Activated naive CD4-positive, alpha-beta T cell treated with anti-CD3 and anti-CD28 coated beads for 36 hours (primary cell): ENCODE data around the gene PSME2. TPM values are rescaled to one million over a fixed set of nuclear protein-coding genes. Genes with fewer than 3 reads are reported as not detected.

Experiments
- CTCF ChIA-PET: fragments of 350-600 bp; sonication (Branson Sonifier 250); formaldehyde crosslinking; loops from one replicate; lab custom pipeline; 2021; ENCODE audit warnings: antibody characterized with exemption; lab: Charles Lee
- DNase-seq: peaks from one replicate; pipeline ENCODE4 v3.0.0-alpha.2; 2020
- H3K27ac Mint-ChIP-seq: one replicate; pipeline ENCODE4 v1.8.0; 2021; ENCODE audit warnings: mild to moderate bottlenecking, mixed read lengths
- H3K27me3 Mint-ChIP-seq: one replicate; pipeline ENCODE4 v1.8.0; 2021; ENCODE audit warnings: low read depth, mixed read lengths
- H3K36me3 Mint-ChIP-seq: one replicate; pipeline ENCODE4 v1.8.0; 2021; ENCODE audit warnings: low read depth, mixed read lengths
- H3K4me1 Mint-ChIP-seq: one replicate; pipeline ENCODE4 v1.8.0; 2021; ENCODE audit warnings: low read depth, mixed read lengths
- H3K4me3 Mint-ChIP-seq: one replicate; pipeline ENCODE4 v1.8.0; 2021; ENCODE audit warnings: mild to moderate bottlenecking, moderate library complexity, mixed read lengths
- H3K9me3 Mint-ChIP-seq: one replicate; pipeline ENCODE4 v1.8.0; 2021; ENCODE audit warnings: mixed read lengths
- intact Hi-C: fragments of 100-400 bp; cut with micrococcal nuclease; formaldehyde crosslinking; loops from one replicate; pipeline ENCODE4 v1.15.1; 2023
- total RNA-seq, 2 experiments: library from RNA; stranded (reverse); gene quantifications; one replicate each; pipeline ENCODE4 v1.2.3, GENCODE V29; 2021

The PSME2 gene, protein sequence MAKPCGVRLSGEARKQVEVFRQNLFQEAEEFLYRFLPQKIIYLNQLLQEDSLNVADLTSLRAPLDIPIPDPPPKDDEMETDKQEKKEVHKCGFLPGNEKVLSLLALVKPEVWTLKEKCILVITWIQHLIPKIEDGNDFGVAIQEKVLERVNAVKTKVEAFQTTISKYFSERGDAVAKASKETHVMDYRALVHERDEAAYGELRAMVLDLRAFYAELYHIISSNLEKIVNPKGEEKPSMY
- total RNA-seq = 100 to 1,000 TPM; 392 to 404 TPM

DNA sequence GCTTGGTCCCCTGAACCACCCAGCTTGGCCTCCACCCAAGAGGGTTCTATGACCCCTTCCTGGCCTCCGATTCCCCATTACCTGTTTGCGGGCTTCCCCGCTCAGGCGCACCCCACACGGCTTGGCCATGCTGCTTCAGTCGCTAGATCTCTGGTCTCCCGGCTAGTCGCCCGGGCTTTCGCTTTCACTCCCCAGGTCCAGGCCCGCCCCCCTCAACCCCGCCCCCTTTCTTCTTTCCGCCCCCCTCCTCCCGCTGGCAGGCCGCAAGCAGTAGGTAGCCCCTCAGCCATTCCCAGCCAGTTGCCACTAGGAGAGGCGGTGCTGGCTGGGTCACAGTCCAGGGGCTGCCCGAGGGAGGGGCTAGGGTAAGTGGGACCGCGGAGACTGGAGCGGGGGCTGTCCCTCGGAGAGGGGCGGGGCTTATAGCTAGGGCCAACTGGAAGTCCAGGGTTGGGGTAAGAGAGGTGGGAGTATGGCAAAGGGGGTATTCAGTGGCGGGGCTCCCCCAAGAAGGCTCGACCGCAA is at the start of gene PSME2:
Gene PSME2, minus strand, starts transcription at position 158 of the 525 bp plus-strand sequence. Its CDS starts 29 bp downstream, at position 129.
- Mint-ChIP-seq H3K4me1 (peaks cover 59% of the 10 kb centered on the region), H3K27ac (peak within 1 kb of the TSS; percentile 99), H3K9me3 (no peaks in the 10 kb centered on the region), H3K4me3 (peak within 1 kb of the TSS; percentile 97), H3K27me3 (no peaks in the 10 kb centered on the region), H3K36me3 (peaks cover 57% of the 10 kb centered on the region)
- CTCF ChIA-PET = interaction anchor here (0.7 to 6.9 kb wide), 16 partner anchors 9 to 285 kb away, joined by 3 to 63 read pairs (median 4); partner anchors contain the start of genes DCAF11, DHRS1, IRF9 and NOP9
- peak; percentile 94 for DNase-seq
- intact Hi-C loops = loop anchor here (1.0 to 5.0 kb wide), 5 partner anchors 42 to 1054 kb away; partner anchors contain the start of genes DHRS1, IPO4, NOP9 and RABGGTA

DNA sequence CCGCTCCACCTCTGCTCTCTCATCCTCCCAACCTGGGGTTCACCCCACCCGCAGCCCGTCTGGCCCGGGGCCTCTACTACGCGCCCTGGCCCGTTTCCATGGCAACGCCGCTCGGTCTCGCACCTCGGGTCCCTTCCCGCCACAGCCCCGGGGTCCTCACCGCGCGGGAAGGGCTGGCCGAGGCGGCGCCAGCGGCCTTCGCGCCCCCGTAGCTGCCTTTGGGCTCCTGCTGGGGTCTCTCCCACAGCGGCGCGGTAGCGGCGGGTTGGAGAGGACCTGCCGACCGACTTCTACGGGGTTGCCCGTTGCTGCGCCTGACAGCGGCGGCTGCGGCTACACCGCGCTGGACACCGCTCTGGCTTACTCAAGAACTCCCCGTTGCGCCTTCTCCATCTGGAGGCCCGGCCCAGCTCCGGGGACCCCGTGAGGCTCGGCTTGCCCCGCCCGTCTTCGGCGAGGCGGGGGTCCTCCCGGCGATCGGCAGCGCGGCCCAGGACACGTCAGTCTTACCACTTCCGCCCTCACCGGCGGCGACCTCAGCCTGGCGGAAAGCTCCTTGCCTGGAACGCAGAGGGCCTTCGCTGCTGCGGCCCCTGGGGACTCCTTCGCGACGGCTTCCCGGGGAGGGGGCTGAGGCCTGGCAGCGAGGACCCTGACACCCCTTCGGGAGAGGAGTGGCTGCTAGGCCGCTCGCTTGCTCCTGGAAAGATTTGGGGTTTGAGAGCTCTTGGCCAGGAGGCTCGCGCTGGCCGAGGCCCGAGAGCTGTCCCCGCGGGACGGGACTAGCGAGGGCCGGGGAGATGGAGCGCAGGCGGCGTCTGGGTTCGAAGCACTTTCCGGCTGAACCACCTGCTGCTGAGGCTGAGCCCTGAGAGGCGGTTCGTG is 49.0 kb upstream of the PSME2 start, which contains the start of gene TM9SF1:
Gene TM9SF1, minus strand, starts transcription at position 256 of the 885 bp plus-strand sequence. CDS start 422 bp downstream, outside the sequence.
- Mint-ChIP-seq H3K9me3 (no peaks in the 10 kb centered on the region), H3K4me3 (peak within 1 kb of the TSS; percentile 96), H3K4me1 (peaks cover 56% of the 10 kb centered on the region), H3K27ac (peak within 1 kb of the TSS; percentile 93), H3K27me3 (no peaks in the 10 kb centered on the region), H3K36me3 (peaks cover 31% of the 10 kb centered on the region)
- intact Hi-C loops = loop anchor here (1.0 kb wide), 9 partner anchors 18 to 102 kb away; partner anchors contain the start of genes CHMP4A, EMC9, GMPR2 and IRF9
- CTCF ChIA-PET = interaction anchor here (0.7 to 2.8 kb wide), 8 partner anchors 18 to 236 kb away, joined by 3 to 10 read pairs (median 3); partner anchors contain the start of genes CHMP4A, CIDEB and TINF2
- DNase-seq = peak; percentile 89

DNA sequence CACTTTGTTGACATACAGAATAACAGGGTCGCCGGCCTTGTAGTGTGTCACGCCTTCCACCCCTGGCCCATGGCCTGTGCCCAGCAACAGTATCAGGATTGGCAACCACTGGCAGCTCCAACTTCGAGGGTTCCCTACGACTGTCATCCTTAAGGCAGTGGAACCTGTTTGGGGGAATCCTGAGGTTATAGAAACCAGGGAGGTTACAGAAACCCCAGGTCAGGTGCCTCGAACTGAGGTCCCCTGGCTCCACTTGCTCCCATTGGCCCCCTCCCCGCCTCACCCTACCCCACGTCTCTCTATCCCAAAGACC is 48.4 kb upstream of the PSME2 start:
- intact Hi-C loops = loop anchor here (1.0 kb wide), 9 partner anchors 18 to 102 kb away; partner anchors contain the start of genes CHMP4A, EMC9, GMPR2 and IRF9
- H3K4me1 Mint-ChIP-seq = peaks cover 58% of the 10 kb centered on the region
- peaks cover 30% of the 10 kb centered on the region for H3K36me3 Mint-ChIP-seq
- H3K9me3 Mint-ChIP-seq = no peaks in the 10 kb centered on the region
- no peak for DNase-seq
- no peaks in the 10 kb centered on the region for H3K27me3 Mint-ChIP-seq
- peak overlapping the region; percentile 96 for H3K4me3 Mint-ChIP-seq
- peak overlapping the region; percentile 93 for H3K27ac Mint-ChIP-seq
- CTCF ChIA-PET = interaction anchor here (0.6 to 2.8 kb wide), 7 partner anchors 18 to 237 kb away, joined by 3 to 10 read pairs (median 4); partner anchors contain the start of genes CHMP4A, CIDEB and TINF2

DNA sequence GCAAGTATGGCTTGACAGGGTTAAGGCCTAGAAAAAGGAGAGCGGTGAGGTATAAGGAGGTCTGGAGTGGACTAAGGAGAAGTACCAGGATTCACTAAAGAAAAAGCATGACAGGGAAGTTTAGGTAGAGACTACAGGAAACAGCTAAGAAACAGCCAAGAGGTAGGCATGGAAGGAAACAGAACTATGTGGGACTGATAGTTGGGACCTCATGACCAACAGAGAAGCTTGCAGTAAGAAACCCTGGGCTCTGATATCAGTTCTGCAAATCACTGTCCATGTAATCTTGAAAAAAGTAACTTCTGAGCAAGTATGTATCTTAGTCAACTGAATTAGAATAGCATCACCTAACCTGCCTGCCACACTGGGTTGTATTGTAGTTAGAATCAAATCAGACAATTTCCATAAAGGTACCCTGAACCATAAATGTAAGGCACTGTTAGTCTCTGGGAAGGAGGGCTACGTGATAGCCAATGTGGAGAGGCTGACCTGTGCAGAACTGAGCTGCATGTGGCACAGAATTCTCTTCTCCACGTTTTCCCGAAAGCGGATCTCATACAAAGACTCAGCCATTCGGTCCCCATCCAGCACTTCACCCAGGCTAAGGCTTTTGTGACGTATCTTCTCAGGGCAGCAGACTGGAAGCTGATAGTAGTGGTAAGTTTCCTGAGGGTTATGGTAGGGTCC is 47.9 kb upstream of the PSME2 start:
- H3K27ac Mint-ChIP-seq = peak overlapping the region; percentile 93
- peaks cover 30% of the 10 kb centered on the region for H3K36me3 Mint-ChIP-seq
- H3K9me3 Mint-ChIP-seq = no peaks in the 10 kb centered on the region
- H3K4me3 Mint-ChIP-seq = peak overlapping the region; percentile 96
- DNase-seq = no peak
- intact Hi-C loops = no loop called here
- CTCF ChIA-PET = interaction anchor here (0.6 to 2.8 kb wide), 6 partner anchors 48 to 237 kb away, joined by 3 to 10 read pairs (median 4); partner anchors contain the start of genes CIDEB and TINF2
- H3K4me1 Mint-ChIP-seq = peaks cover 57% of the 10 kb centered on the region
- no peaks in the 10 kb centered on the region for H3K27me3 Mint-ChIP-seq

DNA sequence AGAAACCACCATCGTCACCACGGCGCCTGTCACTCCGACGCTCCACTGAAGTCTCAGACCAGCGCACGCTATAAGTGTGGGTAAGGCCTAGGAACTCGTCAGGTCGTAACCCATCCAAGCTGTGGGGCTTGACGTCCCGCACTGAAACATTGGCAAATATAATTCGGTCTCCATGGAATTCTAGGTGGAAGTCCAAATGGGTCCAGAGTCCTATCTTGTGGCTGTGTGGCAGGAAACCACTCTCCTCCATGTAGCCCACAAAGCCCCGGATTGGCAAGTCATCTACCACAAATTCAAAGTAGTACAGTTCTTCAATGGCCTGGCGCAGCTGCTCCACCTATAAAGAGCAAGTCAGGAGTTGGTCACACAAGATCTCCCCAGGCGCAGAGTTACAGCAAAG is 46.5 kb upstream of the PSME2 start:
- Mint-ChIP-seq H3K27me3 (no peaks in the 10 kb centered on the region), H3K27ac (no peak overlapping the region), H3K36me3 (peaks cover 22% of the 10 kb centered on the region), H3K4me3 (no peak overlapping the region), H3K9me3 (no peaks in the 10 kb centered on the region), H3K4me1 (peaks cover 54% of the 10 kb centered on the region)
- intact Hi-C loops = no loop called here
- DNase-seq = no peak
- CTCF ChIA-PET = interaction anchor here (0.5 to 2.3 kb wide), 2 partner anchors 70 to 104 kb away, joined by 3 to 5 read pairs; no protein-coding TSS in a partner anchor

DNA sequence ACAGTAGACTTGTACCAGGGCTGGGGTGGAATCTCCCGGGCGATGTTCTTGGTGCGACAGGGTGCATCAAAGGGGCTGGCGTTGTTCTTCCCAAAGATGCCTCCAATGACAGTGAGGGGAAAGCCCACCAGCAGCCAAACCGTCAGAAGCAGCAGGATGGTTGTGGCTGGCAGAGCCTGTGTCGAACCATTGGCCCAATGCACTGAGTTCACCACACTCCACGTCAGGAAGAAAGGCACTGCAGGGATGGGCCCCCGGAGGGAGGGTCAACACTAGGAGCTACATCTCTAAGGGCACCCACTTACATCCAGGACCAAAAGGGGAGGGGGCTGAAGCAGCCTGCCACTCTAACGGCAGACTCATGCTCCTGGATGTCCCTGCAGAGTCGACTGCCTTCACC is 44.0 kb upstream of the PSME2 start:
- H3K27me3 Mint-ChIP-seq = no peaks in the 10 kb centered on the region

DNA sequence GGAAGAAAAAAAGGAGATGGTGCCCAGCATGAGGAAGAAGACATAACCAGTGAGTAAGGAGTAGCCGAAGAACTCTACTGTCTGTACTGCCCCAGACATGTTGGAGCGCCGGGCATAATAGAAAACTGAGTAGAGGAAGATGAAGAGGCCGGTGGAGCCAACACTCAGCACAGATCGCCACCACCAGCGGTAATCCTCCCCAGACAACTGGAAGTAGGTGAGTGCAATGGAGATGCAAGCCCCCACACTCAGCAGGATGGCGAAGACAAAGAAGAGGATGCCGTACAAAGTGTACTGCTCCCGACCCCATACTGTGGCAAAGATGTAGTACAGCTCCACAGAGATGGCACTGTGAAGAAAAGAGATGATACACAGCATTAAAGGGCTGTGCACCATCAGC is 43.0 kb upstream of the PSME2 start:
- peaks cover 52% of the 10 kb centered on the region for H3K4me1 Mint-ChIP-seq
- H3K36me3 Mint-ChIP-seq = peaks cover 19% of the 10 kb centered on the region
- H3K27me3 Mint-ChIP-seq = no peaks in the 10 kb centered on the region
- H3K9me3 Mint-ChIP-seq = no peaks in the 10 kb centered on the region
- peak overlapping the region; percentile 78 for H3K27ac Mint-ChIP-seq
- intact Hi-C loops = loop anchor here (2.0 kb wide), 1 partner anchor 253 kb away; the partner anchor contains the start of gene SDR39U1
- CTCF ChIA-PET = interaction anchor here (0.7 to 1.9 kb wide), 3 partner anchors 29 to 201 kb away, joined by 3 to 13 read pairs (median 3); partner anchors contain the start of genes DHRS4L2, IRF9 and LTB4R
- no peak overlapping the region for H3K4me3 Mint-ChIP-seq
- no peak for DNase-seq

More for the DNA sequence above, 44.0 kb upstream of the PSME2 start:
- Mint-ChIP-seq H3K4me3 (no peak overlapping the region), H3K4me1 (peaks cover 59% of the 10 kb centered on the region), H3K36me3 (peaks cover 16% of the 10 kb centered on the region), H3K9me3 (no peaks in the 10 kb centered on the region), H3K27ac (no peak overlapping the region)
- DNase-seq = no peak
- intact Hi-C loops = no loop called here
- CTCF ChIA-PET = interaction anchor here (0.7 to 1.0 kb wide), 2 partner anchors 10 to 98 kb away, joined by 3 read pairs; no protein-coding TSS in a partner anchor

DNA sequence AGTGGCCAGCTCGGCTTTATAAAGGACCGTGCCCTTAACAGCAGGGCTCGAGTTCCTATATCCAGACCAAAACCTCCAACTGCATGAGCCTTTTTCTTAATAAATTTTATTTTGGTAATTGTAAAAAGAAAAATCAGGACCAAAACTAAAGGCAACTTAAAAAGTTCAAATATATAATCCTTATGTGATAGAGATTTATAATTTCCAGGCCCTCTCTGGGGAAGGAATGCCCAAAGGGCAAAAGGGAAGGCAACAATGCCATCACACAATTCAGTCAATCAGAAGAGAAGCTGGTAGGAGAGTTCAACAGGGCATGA is 42.6 kb upstream of the PSME2 start:
- intact Hi-C loops = loop anchor here (2.0 kb wide), 1 partner anchor 254 kb away; the partner anchor contains the start of gene SDR39U1
- Mint-ChIP-seq H3K27me3 (no peaks in the 10 kb centered on the region), H3K36me3 (peaks cover 19% of the 10 kb centered on the region), H3K4me1 (peaks cover 48% of the 10 kb centered on the region), H3K9me3 (no peaks in the 10 kb centered on the region), H3K27ac (peak overlapping the region; percentile 78), H3K4me3 (peak overlapping the region; percentile 85)
- no peak for DNase-seq
- CTCF ChIA-PET = interaction anchor here (0.7 to 1.9 kb wide), 4 partner anchors 28 to 201 kb away, joined by 3 to 13 read pairs (median 4); partner anchors contain the start of genes DHRS4L2, IRF9, LTB4R and RNF31

DNA sequence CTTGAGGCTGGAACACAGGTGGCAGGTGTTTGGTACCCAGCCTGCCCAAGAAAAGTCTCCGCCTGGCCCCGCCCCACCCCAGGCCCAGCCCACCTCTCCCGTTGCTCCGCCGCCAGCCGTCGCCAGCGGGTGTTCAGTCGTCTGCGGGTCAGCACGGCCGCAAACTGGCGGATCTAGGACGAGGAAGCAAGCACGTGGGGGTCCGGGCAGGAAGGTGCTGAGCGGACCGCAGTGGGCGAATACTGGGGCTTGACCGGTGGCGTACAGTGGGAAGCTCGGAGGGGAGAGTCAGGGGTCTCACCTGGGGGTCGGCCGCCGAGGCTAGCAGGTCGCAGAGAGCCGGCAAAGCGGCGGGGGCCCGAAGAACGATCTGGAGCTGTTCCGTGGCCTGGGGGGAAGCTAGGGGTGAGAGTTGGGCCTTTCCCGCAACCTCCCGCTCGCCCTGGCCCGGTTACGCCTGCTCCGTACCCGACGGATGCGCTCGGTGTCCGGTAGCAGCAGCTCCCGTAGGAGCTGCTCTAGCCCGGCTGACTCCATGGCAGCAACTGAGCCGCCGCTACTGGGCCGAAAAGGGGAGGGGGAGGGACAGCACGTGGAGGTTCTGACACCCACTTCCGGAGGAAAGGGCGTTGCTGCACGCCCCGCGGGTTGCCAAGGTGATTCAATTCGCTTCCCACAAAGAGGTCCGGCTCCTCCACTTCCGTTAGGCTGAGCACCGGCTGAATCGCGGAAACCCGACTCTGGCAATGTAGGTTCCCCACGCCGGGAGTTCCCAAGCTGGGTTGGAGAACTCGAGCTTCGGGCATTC is 42.0 kb upstream of the PSME2 start, which contains the start of gene IPO4:
Gene IPO4, minus strand, starts transcription at position 566 of the 808 bp plus-strand sequence. Its CDS starts 29 bp downstream, at position 537.
- intact Hi-C loops = loop anchor here (1.0 to 2.0 kb wide), 9 partner anchors 16 to 254 kb away; partner anchors contain the start of genes CHMP4A, DCAF11, DHRS1 and GMPR2
- Mint-ChIP-seq H3K27ac (peak within 1 kb of the TSS; percentile 78), H3K4me3 (peak within 1 kb of the TSS; percentile 85), H3K4me1 (peaks cover 46% of the 10 kb centered on the region), H3K9me3 (no peaks in the 10 kb centered on the region), H3K36me3 (peaks cover 21% of the 10 kb centered on the region), H3K27me3 (no peaks in the 10 kb centered on the region)
- CTCF ChIA-PET = interaction anchor here (0.6 to 1.9 kb wide), 7 partner anchors 28 to 200 kb away, joined by 3 to 13 read pairs (median 3); partner anchors contain the start of genes DHRS4L2, IRF9, LTB4R and RNF31
- DNase-seq = peak; percentile 97

DNA sequence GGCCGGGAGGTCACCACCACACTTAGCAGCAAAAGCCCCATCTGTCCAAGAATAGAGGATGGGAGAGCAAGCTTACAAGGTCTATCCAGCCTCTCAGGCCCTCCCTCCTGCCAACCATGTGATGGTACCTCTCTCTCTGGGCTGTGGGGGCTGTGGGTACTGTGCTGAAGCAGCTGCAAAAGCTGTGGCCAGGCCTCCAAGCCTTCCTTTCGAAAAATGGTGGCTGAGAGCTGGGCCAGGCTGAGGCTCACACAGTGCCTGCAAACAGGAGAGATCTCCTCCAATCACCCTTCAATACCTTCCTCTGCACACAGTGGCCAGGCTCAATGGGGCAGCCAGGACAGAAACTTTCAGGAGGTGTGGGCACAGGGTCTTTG is 41.1 kb upstream of the PSME2 start:
- intact Hi-C loops = no loop called here
- H3K27me3 Mint-ChIP-seq = no peaks in the 10 kb centered on the region

More for the DNA sequence above, 41.1 kb upstream of the PSME2 start:
- CTCF ChIA-PET = interaction anchor here (1.4 to 2.8 kb wide), 5 partner anchors 26 to 123 kb away, joined by 4 to 9 read pairs (median 5); partner anchors contain the start of genes CHMP4A, IRF9, LTB4R2 and RNF31
- no peak for DNase-seq
- Mint-ChIP-seq H3K27ac (no peak overlapping the region), H3K36me3 (peaks cover 19% of the 10 kb centered on the region), H3K4me3 (peak overlapping the region; percentile 85), H3K4me1 (peaks cover 40% of the 10 kb centered on the region), H3K9me3 (no peaks in the 10 kb centered on the region)
